Mucosa of gallbladder (tissue), 1 donor: Measurements from ENCODE around the gene ARL14. TPM values are rescaled to one million over a fixed set of nuclear protein-coding genes. Genes with fewer than 3 reads are reported as not detected.

ENCODE experiments used
- DNase-seq: peaks from one replicate; pipeline ENCODE4 v3.0.0-alpha.2; 2020; ENCODE audit warnings: low spot score
- total RNA-seq: library from RNA; stranded (reverse); gene quantifications from one replicate; pipeline ENCODE4 v1.2.1, GENCODE V29; 2021
- donor health status: DM: no; HTN: no; CAD: no.

The ARL14 gene
- total RNA-seq, result 18.5 TPM

GRCh38 chr3:160676547-160677303 is at the start of gene ARL14:
ARL14 (plus strand) TSS chr3:160677160; CDS start chr3:160677347, 187 bp downstream.
- DNase-seq, result peak; percentile 70

- no peak for DNase-seq
These were observed 47.5 kb upstream of the ARL14 start for GRCh38 chr3:160629491-160629890.

GRCh38 chr3:160633361-160634083 is 43.4 kb upstream of the ARL14 start:
- no peak for DNase-seq

GRCh38 chr3:160635213-160635612 is 41.7 kb upstream of the ARL14 start:
- DNase-seq, result no peak

DNA sequence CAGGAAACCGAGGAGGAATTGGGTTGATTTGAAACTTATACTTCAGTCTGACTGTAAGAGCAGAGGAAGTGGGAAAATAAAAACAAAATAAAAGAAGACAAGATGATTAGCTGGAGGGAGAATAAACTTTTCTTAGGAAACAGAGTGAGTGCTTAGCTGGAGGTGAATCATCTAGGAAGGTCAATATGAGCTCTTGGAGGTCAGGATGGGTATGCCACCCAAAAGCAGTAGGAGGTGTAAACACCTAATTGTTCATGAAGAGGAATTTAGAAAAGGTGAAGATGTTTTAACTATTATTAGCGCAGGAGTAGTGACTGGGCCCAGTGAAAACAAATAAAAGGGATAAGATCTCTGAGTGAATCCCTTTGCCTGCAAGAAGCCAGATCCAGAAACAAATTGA is 39.9 kb upstream of the ARL14 start:
- no peak for DNase-seq

DNA sequence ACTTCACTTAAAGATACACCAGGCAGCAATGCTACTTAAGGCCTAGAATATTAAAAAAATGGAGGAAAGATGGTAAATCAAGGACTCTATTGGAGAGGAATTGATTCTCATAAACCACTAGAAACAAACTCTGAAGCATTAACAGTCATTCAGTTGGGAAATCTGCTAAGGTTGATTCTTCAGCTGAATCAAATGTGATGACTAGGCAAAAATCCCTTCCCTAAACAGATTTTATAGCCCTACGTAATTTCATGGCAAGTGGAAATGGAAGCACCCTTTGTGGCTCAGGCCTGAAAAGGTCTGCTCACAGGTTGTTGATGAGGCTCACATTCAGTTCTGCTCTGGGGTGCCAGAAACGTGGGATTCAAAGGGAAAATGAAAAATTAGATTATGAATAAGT is 38.8 kb upstream of the ARL14 start:
- DNase-seq, result no peak

DNA sequence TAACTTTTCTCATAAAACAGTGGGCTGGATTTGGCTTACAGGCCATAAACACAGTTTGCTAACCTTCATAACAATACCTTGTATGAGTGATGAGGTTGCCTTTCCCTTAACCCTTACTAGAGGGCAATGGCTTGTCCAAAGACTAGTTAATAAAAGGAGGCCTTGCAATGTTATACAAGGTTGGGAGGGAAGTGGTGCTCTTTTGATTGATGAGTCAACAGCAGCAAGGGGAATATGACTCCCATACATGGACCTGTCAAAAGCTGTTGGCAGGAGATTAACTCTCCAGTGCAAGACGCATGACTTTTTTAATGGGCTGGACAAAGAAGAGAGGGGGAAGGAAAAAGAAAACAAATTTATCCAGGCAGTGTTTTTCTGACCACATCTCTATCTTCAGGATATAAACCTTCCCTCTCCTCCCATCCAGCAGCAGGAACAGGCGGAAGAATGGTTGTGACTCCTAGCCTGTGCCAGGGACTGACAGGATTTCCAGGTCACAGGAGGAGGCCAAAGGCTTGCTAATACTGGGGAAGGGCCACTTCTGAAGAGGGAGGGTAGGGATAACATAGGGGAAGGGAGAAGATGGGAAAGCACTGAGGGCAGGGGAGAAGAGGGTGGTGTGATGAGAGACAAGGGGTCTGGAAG is 35.2 kb upstream of the ARL14 start:
- no peak for DNase-seq

DNA sequence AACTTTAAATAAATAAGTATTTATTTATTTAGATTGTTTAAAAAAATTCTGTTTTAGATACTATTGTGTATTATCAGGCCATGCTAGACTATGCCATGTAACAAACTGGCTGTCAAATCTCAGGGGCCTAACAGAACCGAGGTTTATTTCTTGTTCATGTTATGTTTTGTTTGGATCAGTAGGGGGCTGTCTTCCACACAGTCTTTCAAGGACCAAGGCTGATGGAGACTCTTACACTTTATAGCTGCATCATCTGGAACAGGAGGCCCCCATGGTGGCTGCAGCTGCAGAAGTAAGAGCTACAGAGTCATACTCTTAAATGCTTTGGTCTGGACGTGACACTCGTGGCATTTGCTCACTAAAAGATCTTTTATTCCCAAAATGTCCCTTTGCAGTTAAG is 33.0 kb upstream of the ARL14 start:
- DNase-seq, result no peak

- DNase-seq, result no peak
These were observed 32.5 kb upstream of the ARL14 start for GRCh38 chr3:160644491-160644890.

GRCh38 chr3:160648701-160649100 is 28.3 kb upstream of the ARL14 start:
- DNase-seq, result no peak

DNA sequence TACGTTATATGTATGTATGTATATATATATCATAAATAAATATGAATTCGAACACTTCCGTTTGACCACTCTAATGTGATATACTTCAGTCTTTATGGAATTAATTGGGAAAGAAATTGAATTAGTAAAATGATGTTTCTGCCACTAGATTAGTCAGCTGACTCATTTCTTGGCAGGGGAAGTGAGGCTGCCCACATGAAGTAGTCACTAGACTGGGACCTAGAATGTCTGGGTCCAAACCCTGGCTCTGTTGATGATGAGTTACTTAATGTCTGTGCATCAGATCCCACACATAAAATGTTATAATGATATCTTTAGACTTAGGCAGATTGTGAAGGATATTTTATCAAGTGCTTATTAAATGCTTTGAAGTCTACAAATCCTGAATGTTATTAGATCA is 27.4 kb upstream of the ARL14 start:
- DNase-seq, result no peak

- no peak for DNase-seq
These were observed 23.4 kb upstream of the ARL14 start for GRCh38 chr3:160653512-160653911.

DNA sequence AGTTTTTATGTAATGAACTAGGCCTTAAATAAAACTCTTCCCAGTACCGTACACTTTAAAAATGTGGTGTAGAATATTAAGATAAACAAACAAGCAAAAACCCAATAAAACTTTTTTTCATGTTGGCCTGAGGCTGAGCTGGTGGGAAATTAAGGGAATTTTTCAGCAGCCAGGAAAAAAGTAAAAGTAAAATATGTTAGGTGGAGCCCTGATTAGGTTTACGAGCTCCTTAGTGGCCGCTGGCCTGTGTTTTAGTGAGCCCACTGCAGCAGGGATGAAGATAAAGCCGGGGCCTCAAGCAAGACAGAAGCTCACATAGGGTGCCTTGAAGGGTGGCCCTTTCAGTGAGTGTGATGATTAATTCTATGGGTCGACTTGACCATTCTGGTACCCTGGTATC is 16.1 kb upstream of the ARL14 start:
- DNase-seq, result no peak

DNA sequence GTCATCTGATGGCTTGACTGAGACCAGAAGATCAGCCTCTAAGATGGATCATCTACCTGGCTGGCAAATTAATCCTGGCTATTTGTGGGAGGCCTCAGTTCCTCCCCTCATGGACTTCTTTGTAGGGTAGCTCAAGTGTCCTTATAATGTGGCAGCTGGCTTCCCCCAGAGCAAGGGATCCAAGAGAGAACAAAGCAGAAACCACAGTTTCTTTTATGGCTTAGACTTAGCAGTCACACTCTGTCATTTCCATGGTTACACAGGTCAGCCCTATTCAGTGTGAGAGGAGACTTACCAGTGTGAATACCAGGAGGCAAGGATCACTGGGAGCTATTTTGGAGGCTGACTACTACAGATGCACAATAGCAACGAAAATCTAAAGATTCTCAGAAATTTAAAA is 15.3 kb upstream of the ARL14 start:
- DNase-seq, result no peak

DNA sequence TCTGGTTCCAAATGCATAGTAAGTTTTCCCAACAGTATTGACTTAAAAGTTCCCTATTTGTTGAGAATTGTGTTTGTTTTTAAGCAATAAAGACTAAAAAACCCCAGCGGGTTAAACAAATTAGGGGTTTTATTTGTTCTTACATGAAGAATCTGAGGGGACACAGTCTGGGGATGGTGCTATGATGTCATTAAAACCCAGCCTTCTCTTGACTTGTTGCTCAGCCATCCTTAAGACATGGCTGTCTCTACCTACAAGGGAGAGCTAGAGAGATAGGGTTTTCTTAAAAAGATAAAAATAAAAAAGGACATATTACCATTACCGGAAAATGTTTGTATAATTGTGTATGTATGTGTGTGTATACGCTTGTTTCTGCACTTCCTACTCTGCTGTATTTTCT is 11.7 kb upstream of the ARL14 start:
- no peak for DNase-seq

DNA sequence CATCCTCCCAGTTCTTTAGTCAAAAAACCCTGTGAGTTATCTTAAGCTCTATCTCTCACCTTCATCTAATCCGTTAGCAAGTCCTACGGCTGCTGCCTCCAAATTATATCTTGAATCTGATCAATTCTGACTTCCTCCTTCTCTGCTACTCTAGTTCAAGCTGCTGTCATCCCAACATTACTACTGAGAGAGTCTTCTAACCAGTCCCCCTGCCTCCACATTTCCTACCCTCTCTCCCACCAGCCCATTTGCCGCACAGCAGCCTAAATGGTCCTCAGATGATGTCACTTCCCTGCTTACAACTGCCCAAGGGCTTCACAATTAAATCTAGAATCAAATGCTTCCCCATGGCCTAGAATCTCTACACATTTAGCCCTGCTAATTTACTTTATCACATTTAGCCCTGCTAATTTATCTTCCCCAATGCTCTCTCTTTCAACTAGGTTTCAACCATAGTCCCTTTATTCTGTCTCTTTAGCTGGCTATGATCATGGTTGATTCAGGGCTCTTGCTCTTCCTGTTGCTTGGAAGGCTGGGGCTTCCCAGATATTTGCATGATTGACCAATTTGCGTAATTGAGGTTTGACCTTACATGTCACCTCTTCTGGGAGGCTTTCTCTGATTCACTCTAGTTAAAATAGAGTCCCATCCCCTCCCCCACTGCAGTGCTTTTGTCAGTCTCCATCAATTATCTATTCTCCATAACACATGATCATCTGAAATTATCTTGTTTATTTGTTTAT is 11.0 kb upstream of the ARL14 start:
- no peak for DNase-seq

DNA sequence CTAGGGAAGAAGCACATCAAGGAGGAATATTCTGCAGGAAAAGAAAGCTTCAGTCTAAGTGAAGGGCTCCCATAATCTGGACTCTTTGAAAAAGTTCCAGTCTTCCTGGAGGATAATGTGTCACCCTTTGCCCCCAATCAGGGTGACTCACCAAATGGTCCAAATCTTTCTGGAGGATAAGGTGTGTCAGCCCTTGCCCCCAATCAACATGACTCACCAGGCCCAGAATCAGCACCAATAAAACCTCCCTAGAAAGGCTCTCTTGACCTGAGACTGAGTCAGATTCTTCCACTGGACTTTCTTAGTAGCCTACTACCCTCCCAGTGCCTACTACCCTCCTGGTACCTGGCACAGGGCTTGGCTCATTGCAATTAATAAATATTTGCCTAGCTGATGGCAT is 9.5 kb upstream of the ARL14 start:
- peak; percentile 72 for DNase-seq

DNA sequence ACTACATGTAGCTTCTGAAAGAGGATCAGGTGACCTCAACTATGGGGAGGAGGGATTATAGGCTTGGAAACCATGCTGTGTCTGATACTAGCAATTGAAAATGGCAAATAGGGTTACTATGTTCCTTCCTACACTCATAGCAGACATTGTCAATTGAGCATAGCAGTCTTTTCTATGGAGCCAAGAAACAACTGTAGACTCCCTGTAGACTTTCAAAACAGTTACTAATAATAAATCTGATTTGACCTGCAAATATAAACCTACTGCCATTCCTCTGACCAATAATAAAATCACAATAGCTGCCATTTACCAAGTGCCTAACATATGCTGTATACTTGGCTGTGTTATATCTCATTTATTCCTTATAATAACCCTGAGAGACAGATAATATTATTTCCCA is 8.5 kb upstream of the ARL14 start:
- DNase-seq, result no peak

DNA sequence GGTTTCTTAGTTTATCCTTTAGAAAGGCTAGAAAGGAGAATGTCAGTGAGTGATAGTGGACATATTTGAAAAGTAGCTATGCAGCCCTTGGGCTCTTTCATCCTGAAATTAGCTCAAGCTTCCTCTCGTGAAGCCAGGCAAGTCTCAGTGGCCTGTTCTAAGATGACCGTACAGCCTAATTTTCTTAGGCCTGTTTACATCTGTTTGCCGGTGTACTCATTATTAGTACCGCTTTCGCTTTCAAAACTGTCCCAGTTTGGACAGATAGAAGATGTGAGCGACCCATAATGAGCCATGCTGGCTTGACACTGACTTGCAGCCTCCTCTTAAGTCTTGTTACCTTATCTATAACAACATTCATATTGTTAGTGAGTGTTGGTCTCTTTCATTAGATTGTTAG is 5.7 kb upstream of the ARL14 start:
- DNase-seq, result no peak

GRCh38 chr3:160671995-160672394 is 5.0 kb upstream of the ARL14 start:
- DNase-seq, result no peak

DNA sequence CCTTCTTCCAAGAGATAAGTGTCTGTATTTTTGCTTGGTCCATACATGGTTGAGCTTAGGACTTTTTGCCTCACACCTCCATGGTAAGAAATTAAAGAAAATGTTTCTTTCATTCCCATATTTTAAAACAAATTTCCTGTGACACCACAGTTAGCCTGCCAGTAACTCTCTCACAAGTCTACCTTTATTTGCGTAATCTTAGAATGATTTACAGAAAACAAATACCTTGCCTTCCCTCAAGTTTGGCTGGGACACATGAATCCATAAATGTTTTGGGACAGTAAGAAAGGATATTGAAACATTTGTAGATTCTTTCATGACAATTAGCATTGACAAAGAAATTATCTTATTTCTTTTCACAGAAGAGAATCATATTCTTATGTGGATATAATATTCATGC is 3.8 kb upstream of the ARL14 start:
- no peak for DNase-seq

GRCh38 chr3:160675566-160676124 is 1.3 kb upstream of the ARL14 start:
- DNase-seq, result no peak
